SK-N-MC (cell line): Measurements from ENCODE around the gene MYD88.

Source experiments
- DNase-seq: peaks from one replicate; pipeline ENCODE4 v3.0.0-alpha.2; 2011; ENCODE audit warnings: low read depth, low spot score
- H3K27ac ChIP-seq: fragments of 200-600 bp; sonication (generic); 2 replicates; pipeline ENCODE4 v1.5.1; 2016; ENCODE audit warnings: mixed run types
- H3K36me3 ChIP-seq: fragments of 200-600 bp; sonication (generic); 2 replicates; pipeline ENCODE4 v1.6.1; 2017; ENCODE audit warnings: antibody characterized with exemption, low read length, mixed read lengths; ENCODE audit not compliant: insufficient read depth
- H3K4me3 ChIP-seq: fragments of 200-600 bp; sonication (generic); 2 replicates; pipeline ENCODE4 v1.5.1; 2016
- H3K9ac ChIP-seq: fragments of 200-600 bp; sonication (generic); 2 replicates; pipeline ENCODE4 v1.8.0; 2017; ENCODE audit warnings: mixed run types, mixed read lengths; ENCODE audit not compliant: insufficient read length
- H3K9me3 ChIP-seq: fragments of 200-600 bp; sonication (generic); 2 replicates; pipeline ENCODE4 v1.6.1; 2017; ENCODE audit warnings: low read depth, mild to moderate bottlenecking, antibody characterized with exemption, low read length, moderate library complexity, mixed read lengths
- EZH2 ChIP-seq: fragments of 200-600 bp; sonication (generic); IDR thresholded peaks from one replicate; pipeline ENCODE4 v1.6.1; 2017; ENCODE audit warnings: antibody characterized with exemption
- FOXP2 ChIP-seq: optimal IDR thresholded peaks from 2 replicates; pipeline ENCODE3; 2011; ENCODE audit warnings: mild to moderate bottlenecking, moderate library complexity; ENCODE audit not compliant: insufficient read depth; ENCODE audit errors: extremely low read length, control extremely low read depth
- POLR2AphosphoS5 ChIP-seq: IDR thresholded peaks from 2 replicates; pipeline ENCODE4 v1.6.1; 2012; ENCODE audit warnings: mild to moderate bottlenecking, low read depth, low read length, borderline replicate concordance

Gene MYD88

DNA sequence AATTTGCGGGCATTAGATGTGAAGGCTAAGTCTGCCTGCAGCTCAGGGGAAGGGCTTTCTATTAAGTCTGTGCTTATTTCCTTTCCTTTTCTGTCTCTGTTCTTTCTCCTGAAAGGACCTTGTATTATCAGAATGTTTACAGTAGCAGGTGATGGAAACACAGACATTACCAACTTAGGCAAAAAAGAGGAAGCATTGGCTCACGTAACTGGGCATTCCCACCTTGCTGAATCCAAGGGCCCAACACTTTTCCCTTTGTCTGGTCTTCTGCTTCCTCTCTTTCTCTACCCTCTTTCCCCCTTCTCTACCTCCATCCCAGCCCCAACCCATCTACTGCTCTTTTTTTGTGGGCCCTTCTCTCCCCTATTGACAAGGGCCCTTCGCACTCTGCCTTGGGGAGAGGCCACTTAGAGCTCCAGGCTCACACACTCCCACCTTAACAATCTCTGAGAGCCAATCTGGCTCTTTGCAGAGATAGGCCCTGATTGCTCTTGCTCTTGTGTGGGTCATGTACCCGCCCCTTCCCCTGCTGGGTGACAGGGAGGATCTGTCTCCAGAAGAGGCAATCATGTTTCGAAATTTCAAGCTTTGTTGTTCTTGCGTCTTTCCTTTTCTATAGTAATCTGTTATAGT is 36.5 kb upstream of the MYD88 start:
- H3K27ac ChIP-seq = no peak overlapping the region
- H3K9me3 ChIP-seq = no peaks in the 10 kb centered on the region
- H3K4me3 ChIP-seq = no peak overlapping the region
- TF ChIP-seq POLR2AphosphoS5 (no peak), FOXP2 (no peak), EZH2 (no peak)
- DNase-seq = no peak
- no peak overlapping the region for H3K9ac ChIP-seq
- H3K36me3 ChIP-seq = no peaks in the 10 kb centered on the region

DNA sequence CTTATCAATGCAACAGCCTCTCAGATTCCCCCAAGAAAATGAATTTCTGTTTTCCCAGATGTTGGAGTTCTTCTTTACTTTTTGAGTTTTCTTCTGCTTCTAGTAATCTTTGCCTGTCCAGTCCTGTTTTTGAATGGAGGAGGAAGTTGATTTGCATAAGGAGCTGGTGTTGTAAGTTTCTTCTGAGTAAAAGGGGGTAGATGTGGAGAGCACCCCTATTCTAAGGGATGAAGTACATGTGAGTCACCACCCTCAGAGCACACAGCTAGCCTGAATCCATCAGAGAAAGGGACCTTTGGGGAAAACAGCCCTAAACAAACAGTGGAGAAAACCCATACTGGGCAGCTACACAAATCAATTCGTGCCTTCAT is 36.0 kb upstream of the MYD88 start:
- H3K27ac ChIP-seq = no peak overlapping the region
- DNase-seq = no peak
- H3K9ac ChIP-seq = no peak overlapping the region

DNA sequence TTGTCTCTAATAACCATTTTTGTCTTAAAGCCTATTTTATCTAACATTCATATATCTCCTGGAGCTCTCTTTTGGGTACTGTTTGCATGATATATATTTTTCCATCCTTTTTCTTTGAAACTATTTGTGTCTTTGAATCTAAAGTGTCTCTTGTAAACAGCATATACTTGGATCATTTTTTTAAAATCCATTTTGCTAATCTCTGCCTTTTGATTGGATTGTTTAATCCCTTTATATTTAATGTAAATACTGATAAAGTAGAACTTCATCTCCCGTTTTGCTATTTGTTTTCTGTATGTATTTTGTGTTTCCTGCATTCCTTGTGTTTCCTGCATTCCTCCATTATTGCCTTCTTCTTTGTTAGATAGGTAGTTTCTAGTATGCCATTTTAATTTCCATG is 32.9 kb upstream of the MYD88 start:
- TF ChIP-seq FOXP2 (no peak), EZH2 (no peak), POLR2AphosphoS5 (no peak)
- Histone ChIP-seq H3K9ac (no peak overlapping the region), H3K4me3 (no peak overlapping the region), H3K36me3 (no peaks in the 10 kb centered on the region), H3K9me3 (no peaks in the 10 kb centered on the region), H3K27ac (no peak overlapping the region)
- no peak for DNase-seq

More for the DNA sequence above, 36.0 kb upstream of the MYD88 start:
- H3K9me3 ChIP-seq = no peaks in the 10 kb centered on the region
- H3K36me3 ChIP-seq = no peaks in the 10 kb centered on the region
- TF ChIP-seq EZH2 (no peak), FOXP2 (no peak), POLR2AphosphoS5 (no peak)
- no peak overlapping the region for H3K4me3 ChIP-seq

DNA sequence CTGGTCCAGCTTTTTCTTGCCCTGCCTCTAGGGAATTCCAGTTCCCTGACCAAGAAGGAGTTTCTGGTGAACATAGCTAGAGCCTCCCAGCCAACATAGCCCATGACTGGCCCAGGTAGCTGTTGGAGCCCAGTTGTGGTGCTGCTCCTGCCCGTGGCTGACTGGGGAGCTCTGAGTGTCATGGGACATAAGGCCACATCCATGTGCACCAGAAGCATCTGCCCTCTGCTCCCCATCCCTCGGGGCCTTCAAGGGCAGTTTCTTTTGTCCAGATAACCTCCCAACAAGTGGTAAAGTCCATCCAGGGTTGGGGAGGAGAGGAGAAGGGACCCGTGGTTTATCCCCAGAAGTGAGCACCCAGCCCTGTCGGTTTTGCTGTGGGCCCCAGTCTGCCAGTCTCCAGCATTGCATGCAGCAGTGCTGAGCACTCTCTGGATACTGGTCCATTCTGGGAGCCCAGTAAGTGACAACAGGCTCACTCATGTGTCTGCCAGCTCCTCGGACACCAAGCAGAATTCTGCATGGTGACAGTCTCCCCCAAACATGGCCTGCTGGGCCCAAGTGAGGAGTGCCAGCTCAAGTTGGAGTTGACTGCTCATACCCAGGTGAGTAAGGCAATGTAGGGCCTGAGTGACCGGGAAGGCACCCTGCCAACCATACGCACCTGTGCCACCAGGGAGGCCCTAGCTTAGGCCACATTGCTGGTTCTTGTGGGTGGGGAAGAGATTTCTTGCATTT is 30.4 kb upstream of the MYD88 start:
- Histone ChIP-seq H3K9ac (no peak overlapping the region), H3K9me3 (no peaks in the 10 kb centered on the region), H3K36me3 (no peaks in the 10 kb centered on the region), H3K27ac (no peak overlapping the region), H3K4me3 (no peak overlapping the region)
- TF ChIP-seq POLR2AphosphoS5 = no peak
- no peak for TF ChIP-seq EZH2
- no peak for TF ChIP-seq FOXP2
- DNase-seq = no peak

DNA sequence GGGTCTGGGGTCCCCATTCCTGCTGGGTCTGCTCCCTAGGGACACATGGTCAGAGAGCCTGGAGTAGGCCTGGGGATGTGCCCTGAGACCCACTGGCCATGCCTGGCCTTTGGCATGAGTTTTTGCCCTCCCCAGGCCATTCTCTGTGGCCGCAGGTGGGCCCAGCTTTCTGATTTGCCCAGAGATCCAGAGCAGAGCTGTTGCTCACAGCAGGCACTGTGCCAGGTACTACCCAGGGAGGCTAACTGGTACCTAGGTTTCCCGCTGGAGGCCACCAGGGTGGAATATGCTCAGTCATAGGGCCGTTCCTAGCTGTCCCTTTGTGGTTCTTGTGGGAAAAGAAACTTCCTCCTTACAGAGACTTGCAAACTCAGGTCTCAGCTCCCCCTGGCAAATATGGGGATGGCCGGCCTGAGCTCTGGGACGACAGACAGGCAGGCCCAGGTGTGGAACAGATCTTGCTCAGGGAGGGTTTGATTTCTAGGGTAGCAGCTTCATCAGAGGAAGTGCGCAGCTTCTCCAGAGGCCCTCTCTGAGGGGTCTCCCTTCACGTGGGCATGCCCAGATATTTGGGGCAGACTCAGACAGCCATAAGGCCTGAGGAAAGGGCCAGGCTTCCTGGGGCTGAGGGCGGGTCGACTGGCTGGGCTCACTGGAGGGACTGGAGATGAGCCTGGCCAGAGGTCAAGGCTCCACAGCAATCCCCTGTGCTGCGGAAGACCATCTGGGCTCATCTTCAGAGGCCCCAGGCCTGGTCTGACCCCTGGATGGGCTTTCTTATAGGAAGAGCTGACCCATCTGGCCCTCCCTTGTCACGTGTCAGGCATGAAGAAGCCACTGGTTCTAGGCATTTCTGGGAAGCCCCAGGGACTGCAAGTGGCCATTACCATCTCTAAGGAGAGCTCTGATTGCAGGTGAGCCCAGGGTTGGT is 29.5 kb upstream of the MYD88 start:
- no peaks in the 10 kb centered on the region for H3K9me3 ChIP-seq
- no peak overlapping the region for H3K27ac ChIP-seq
- H3K9ac ChIP-seq = no peak overlapping the region
- DNase-seq = no peak
- TF ChIP-seq FOXP2 (no peak), POLR2AphosphoS5 (no peak), EZH2 (no peak)
- H3K36me3 ChIP-seq = no peaks in the 10 kb centered on the region
- no peak overlapping the region for H3K4me3 ChIP-seq

DNA sequence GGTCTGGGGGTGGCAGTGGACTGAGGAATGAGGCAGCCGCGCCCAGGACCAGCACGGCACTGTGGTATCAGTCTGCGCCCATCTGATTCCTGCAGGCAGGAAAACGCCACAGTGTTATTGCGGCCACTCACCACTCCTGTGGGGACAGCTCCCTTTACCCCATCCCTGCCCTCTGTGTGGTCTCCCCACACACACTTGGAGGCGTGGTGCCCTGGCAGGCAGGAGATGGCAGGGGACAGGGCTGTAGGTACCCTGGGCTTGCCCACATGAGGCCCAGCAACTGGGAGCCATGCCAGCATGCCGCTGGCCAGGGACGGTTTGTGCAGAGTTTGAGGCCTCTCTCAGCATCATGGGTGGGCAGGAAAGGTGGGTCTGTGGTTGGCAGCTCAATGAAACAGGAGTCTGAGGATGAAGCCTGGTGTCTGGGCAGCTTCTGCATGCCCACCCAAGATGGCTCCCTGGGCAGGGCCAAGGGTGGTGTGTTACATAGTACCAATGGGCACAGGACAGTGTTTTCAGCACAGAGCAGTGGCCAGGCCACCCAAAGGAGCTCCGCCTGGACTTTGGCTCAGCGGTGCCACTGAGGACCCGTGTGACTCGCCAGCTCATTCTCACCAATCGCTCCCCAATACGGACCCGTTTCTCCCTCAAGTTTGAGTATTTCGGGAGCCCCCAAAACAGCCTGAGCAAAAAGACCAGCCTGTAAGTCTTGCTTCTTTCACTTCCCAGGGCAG is 28.7 kb upstream of the MYD88 start:
- H3K36me3 ChIP-seq = no peaks in the 10 kb centered on the region
- no peaks in the 10 kb centered on the region for H3K9me3 ChIP-seq
- no peak overlapping the region for H3K4me3 ChIP-seq
- no peak overlapping the region for H3K9ac ChIP-seq
- DNase-seq = no peak
- TF ChIP-seq FOXP2 (no peak), EZH2 (no peak), POLR2AphosphoS5 (no peak)
- no peak overlapping the region for H3K27ac ChIP-seq

DNA sequence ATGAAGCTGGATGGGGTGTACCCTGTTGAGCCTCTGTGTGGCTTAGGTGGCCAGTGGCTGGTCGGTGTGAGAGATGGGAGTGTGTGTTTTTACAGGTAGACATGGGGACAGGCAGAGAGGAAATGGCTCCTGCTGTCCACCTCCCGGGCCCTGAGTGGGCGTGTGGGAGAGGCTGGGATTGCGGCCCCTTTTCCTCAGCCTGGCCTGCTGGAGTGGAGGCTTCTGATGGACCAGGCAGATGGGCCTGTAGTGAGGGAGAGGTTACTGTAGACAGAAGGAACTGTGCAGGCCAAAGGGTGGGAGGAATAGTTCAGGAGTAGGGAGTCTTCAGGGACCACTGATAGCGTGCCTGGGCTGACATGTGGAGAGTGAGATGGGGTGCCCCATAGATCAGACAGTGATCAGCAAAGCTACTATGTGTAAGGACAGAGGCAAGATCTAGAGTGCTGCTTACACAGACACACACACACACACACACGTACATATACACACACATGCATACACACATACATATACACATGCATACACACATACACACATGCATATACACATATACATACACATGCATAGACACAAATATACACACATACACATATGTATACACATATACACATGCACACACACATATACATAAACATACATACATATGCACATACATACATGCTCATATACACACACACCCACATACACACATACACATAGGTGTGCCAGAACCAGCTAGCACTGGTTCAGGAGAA is 28.0 kb upstream of the MYD88 start:
- Histone ChIP-seq H3K4me3 (no peak overlapping the region), H3K27ac (no peak overlapping the region), H3K9me3 (no peaks in the 10 kb centered on the region), H3K9ac (no peak overlapping the region), H3K36me3 (no peaks in the 10 kb centered on the region)
- TF ChIP-seq EZH2 = no peak
- no peak for TF ChIP-seq FOXP2
- TF ChIP-seq POLR2AphosphoS5 = no peak
- no peak for DNase-seq

DNA sequence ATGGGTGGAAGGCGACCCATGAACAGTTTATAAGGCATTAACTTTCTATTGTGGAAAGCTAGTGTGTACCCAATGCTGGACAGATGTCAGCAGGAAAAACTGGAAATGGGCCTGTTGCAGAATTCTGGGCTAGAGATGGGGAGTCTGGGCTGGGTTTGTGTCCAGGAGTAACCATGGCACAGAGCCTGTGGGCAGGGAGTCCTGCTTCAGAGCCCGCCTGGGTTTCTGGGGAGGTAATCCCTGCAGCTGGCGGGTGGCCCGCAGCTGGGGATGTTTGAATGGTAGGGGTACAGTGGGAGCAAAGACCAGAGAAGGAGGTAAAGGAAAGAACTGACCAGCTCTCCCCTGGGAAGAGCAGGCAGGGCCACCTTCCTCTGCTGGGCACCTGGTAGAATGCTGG is 27.3 kb upstream of the MYD88 start:
- no peak for DNase-seq
- H3K36me3 ChIP-seq = no peaks in the 10 kb centered on the region
- no peak overlapping the region for H3K9ac ChIP-seq
- no peak overlapping the region for H3K27ac ChIP-seq
- TF ChIP-seq EZH2 (no peak), FOXP2 (no peak), POLR2AphosphoS5 (no peak)
- no peak overlapping the region for H3K4me3 ChIP-seq
- H3K9me3 ChIP-seq = no peaks in the 10 kb centered on the region
